ENCODE measurements around the gene SAYSD1.

SAYSD1 gene

GRCh38 chr6:39108041-39108839, 6.7 kb downstream of the SAYSD1 start:
- DNase-seq, result no peak

- DNase-seq, result no peak
Measured at GRCh38 chr6:39107641-39108040, 7.3 kb downstream of the SAYSD1 start.

GRCh38 chr6:39107034-39107433, 8.0 kb downstream of the SAYSD1 start:
- DNase-seq, result no peak

- DNase-seq, result no peak
Measured at GRCh38 chr6:39104528-39104927, 10.5 kb downstream of the SAYSD1 start.

GRCh38 chr6:39102821-39103136, 12.2 kb downstream of the SAYSD1 start:
- no peak for DNase-seq

GRCh38 chr6:39102071-39102820, 12.7 kb downstream of the SAYSD1 start:
- peak in 2 of 6 experiments; percentile 4 to 5 for DNase-seq

- DNase-seq, result peak in 2 of 6 experiments; percentile 12 to 20
Measured at GRCh38 chr6:39100358-39100757, 14.6 kb downstream of the SAYSD1 start.

- DNase-seq, result no peak
Measured at GRCh38 chr6:39095578-39095977, 19.4 kb downstream of the SAYSD1 start.

GRCh38 chr6:39093149-39093708, 21.8 kb downstream of the SAYSD1 start:
- no peak for DNase-seq

GRCh38 chr6:39092124-39092523, 22.9 kb downstream of the SAYSD1 start:
- no peak for DNase-seq

GRCh38 chr6:39091220-39091619, 23.8 kb downstream of the SAYSD1 start:
- no peak for DNase-seq

- no peak for DNase-seq
Measured at GRCh38 chr6:39090036-39090435, 24.9 kb downstream of the SAYSD1 start.

- DNase-seq, result no peak
Measured at GRCh38 chr6:39088331-39088730, 26.7 kb downstream of the SAYSD1 start.

GRCh38 chr6:39087197-39087596, 27.8 kb downstream of the SAYSD1 start:
- DNase-seq, result no peak

GRCh38 chr6:39086711-39087110, 28.3 kb downstream of the SAYSD1 start:
- no peak for DNase-seq

GRCh38 chr6:39086294-39086693, 28.7 kb downstream of the SAYSD1 start:
- DNase-seq, result no peak

GRCh38 chr6:39085129-39085797, 29.7 kb downstream of the SAYSD1 start:
- no peak for DNase-seq

GRCh38 chr6:39084506-39084905, 30.5 kb downstream of the SAYSD1 start:
- DNase-seq, result no peak

GRCh38 chr6:39083231-39083634, 31.8 kb downstream of the SAYSD1 start:
- no peak for DNase-seq

- DNase-seq, result no peak
Measured at GRCh38 chr6:39082310-39082709, 32.7 kb downstream of the SAYSD1 start.

GRCh38 chr6:39080246-39080875, 34.6 kb downstream of the SAYSD1 start:
- no peak for DNase-seq

- no peak for DNase-seq
Measured at GRCh38 chr6:39079197-39080125, 35.5 kb downstream of the SAYSD1 start.
